Kidney (tissue), 22 donors: ENCODE data around the gene BPIFA1. TPM values are rescaled to one million over a fixed set of nuclear protein-coding genes. Genes with fewer than 3 reads are reported as not detected.

Experiments
- DNase-seq, 5 donors: peaks; one replicate each; pipeline ENCODE4 v3.0.0-alpha.2; 2013 to 2020
- FAIRE-seq: peaks from 2 replicates; lab custom pipeline; 2012; peaks lifted over from hg19 to GRCh38; lab: Jason Lieb, UNC
- H3K27ac ChIP-seq, 2 donors: one replicate each; pipeline ENCODE4 v1.7.0; 2013; ENCODE audit warnings: low read depth in 2 of 2, low read length in 2 of 2, inconsistent platforms in 1 of 2
- H3K27me3 ChIP-seq: one replicate; pipeline ENCODE4 v1.7.1; 2013; ENCODE audit warnings: low read length, inconsistent platforms; ENCODE audit not compliant: control insufficient read depth, insufficient read depth
- H3K36me3 ChIP-seq, 3 donors: one replicate each; pipeline versions ENCODE4 v1.7.0 to v1.7.1; 2013; ENCODE audit warnings: low read length in 3 of 3, control low read depth in 1 of 3, inconsistent platforms in 1 of 3; ENCODE audit not compliant: insufficient read depth in 3 of 3, control insufficient read depth in 2 of 3
- H3K4me1 ChIP-seq, 3 donors: one replicate each; pipeline versions ENCODE4 v1.7.0 to v1.7.1; 2013; ENCODE audit warnings: low read length in 3 of 3, inconsistent platforms in 1 of 3, low read depth in 1 of 3; ENCODE audit not compliant: control insufficient read depth in 2 of 3, insufficient read depth in 2 of 3
- H3K4me3 ChIP-seq, 3 donors: one replicate each; pipeline versions ENCODE4 v1.7.0 to v1.8.1; 2013; ENCODE audit warnings: low read length in 3 of 3, control low read depth in 1 of 3, inconsistent platforms in 1 of 3
- H3K9ac ChIP-seq, 3 donors: one replicate each; pipeline versions ENCODE4 v1.7.0 to v1.7.1; 2013; ENCODE audit warnings: low read length in 3 of 3, control low read depth in 1 of 3, inconsistent platforms in 1 of 3
- H3K9me3 ChIP-seq, 3 donors: one replicate each; pipeline versions ENCODE4 v1.7.0 to v1.7.1; 2013; ENCODE audit warnings: low read length in 3 of 3, control low read depth in 1 of 3, inconsistent platforms in 1 of 3; ENCODE audit not compliant: control insufficient read depth in 2 of 3, insufficient read depth in 1 of 3
- intact Hi-C: fragments of 100-400 bp; cut with DNase I; formaldehyde crosslinking; loops from one replicate; pipeline ENCODE4 v1.11.1; 2022
- long read RNA-seq, 10 donors: library from polyadenylated mRNA in 1 of 10; unstranded in 1 of 10; transcript quantifications; one replicate each; pipeline ENCODE4 v2.0.0 and lab custom pipeline, GENCODE V29; 2021 to 2026
- polyA plus RNA-seq: library from polyadenylated mRNA; stranded (reverse); fragments of 350-450 nt; fragmentation: Illumina TruSeq; extraction: RNeasy Lipid Tissue Mini Kit (QIAGEN cat#74804); gene quantifications from one replicate; pipeline ENCODE4 v1.2.3, GENCODE V29; 2014; ENCODE audit warnings: low read depth, low replicate concordance; ENCODE audit not compliant: insufficient read depth
- total RNA-seq: library from RNA; stranded (reverse); fragmentation: NEBNext Ultra II Directional; extraction: Animal tissue kit (Norgen Biotek cat#: 25700); gene quantifications from one replicate; pipeline ENCODE4 v1.2.1, GENCODE V29; 2021
- TF ChIP-seq, protein P1 (sequence below): IDR thresholded peaks from 3 replicates; pipeline ENCODE4 v1.5.1; 2012; ENCODE audit warnings: mild to moderate bottlenecking, moderate library complexity, borderline replicate concordance; ENCODE audit not compliant: insufficient read depth; ENCODE audit errors: extremely low read depth
- donor health status: control.
- donor health status: control.
- donor health status: control.
- donor health status: control.
- donor health status: control.
- donor health status: DM: yes; HTN: yes; CAD: no.
- donor health status: Normal renal cell carcinoma (clear cell type).

Gene BPIFA1
- total RNA-seq (not detected), polyA plus RNA-seq (not detected)
- long read RNA-seq, donor 1 = 0 reads
- long read RNA-seq, donor 2 = 0 reads
- long read RNA-seq, donor 3 = 0 reads
- long read RNA-seq, donor 4 = 0 reads
- long read RNA-seq, donor 5 = 0 reads
- long read RNA-seq, donor 6 = 0 reads
- long read RNA-seq, donor 7 = 0 reads
- long read RNA-seq, donor 8 = 0 reads
- long read RNA-seq, donor 9 = 0 reads
- long read RNA-seq, donor 10 = 0 reads

- no peak within 1 kb of the TSS for H3K27ac ChIP-seq
- intact Hi-C loops = no loop called here
- H3K36me3 ChIP-seq = no peaks in the 10 kb centered on the region
- TF ChIP-seq, protein P1, sequence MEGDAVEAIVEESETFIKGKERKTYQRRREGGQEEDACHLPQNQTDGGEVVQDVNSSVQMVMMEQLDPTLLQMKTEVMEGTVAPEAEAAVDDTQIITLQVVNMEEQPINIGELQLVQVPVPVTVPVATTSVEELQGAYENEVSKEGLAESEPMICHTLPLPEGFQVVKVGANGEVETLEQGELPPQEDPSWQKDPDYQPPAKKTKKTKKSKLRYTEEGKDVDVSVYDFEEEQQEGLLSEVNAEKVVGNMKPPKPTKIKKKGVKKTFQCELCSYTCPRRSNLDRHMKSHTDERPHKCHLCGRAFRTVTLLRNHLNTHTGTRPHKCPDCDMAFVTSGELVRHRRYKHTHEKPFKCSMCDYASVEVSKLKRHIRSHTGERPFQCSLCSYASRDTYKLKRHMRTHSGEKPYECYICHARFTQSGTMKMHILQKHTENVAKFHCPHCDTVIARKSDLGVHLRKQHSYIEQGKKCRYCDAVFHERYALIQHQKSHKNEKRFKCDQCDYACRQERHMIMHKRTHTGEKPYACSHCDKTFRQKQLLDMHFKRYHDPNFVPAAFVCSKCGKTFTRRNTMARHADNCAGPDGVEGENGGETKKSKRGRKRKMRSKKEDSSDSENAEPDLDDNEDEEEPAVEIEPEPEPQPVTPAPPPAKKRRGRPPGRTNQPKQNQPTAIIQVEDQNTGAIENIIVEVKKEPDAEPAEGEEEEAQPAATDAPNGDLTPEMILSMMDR = no peak
- H3K9ac ChIP-seq = no peak within 1 kb of the TSS
- FAIRE-seq (no peak), DNase-seq (no peak)
- no peaks in the 10 kb centered on the region for H3K27me3 ChIP-seq
- no peaks in the 10 kb centered on the region for H3K4me1 ChIP-seq
- H3K4me3 ChIP-seq = no peak within 1 kb of the TSS
- H3K9me3 ChIP-seq = no peaks in the 10 kb centered on the region
Measured at GRCh38 chr20:33235696-33236095, at the start of gene BPIFA1. Gene BPIFA1 (plus strand): TSS chr20:33235996. CDS start chr20:33237712, 1,716 bp downstream.

- FAIRE-seq = no peak
- Histone ChIP-seq H3K4me3 (no peak overlapping the region), H3K36me3 (no peaks in the 10 kb centered on the region), H3K27me3 (no peaks in the 10 kb centered on the region), H3K27ac (no peak overlapping the region), H3K9ac (no peak overlapping the region), H3K4me1 (no peaks in the 10 kb centered on the region), H3K9me3 (no peaks in the 10 kb centered on the region)
- no peak for DNase-seq
- TF ChIP-seq, protein P1 = no peak
- intact Hi-C loops = no loop called here
Measured at GRCh38 chr20:33187491-33187890, 48.3 kb upstream of the BPIFA1 start.

- Histone ChIP-seq H3K36me3 (no peaks in the 10 kb centered on the region), H3K9ac (no peak overlapping the region), H3K27me3 (no peaks in the 10 kb centered on the region), H3K27ac (no peak overlapping the region), H3K4me3 (no peak overlapping the region), H3K9me3 (no peaks in the 10 kb centered on the region), H3K4me1 (no peaks in the 10 kb centered on the region)
- intact Hi-C loops = no loop called here
- DNase-seq (no peak), FAIRE-seq (no peak)
- TF ChIP-seq, protein P1 = no peak
Measured at GRCh38 chr20:33188421-33188820, 47.4 kb upstream of the BPIFA1 start.
